IMR-90 (cell line): ENCODE measurements around the gene UBE2O. TPM values are rescaled to one million over a fixed set of nuclear protein-coding genes. Genes with fewer than 3 reads are reported as not detected.

Experiments used
- ATAC-seq: fragments of 200-7000 bp; cut with Tn5 transposase; 2 replicates; pipeline ENCODE4 v1.9.1; 2020; ENCODE audit warnings: low read depth, mild to moderate bottlenecking, moderate library complexity
- BruUV-seq: library from RNA; stranded (reverse); fragments of 400-500 nt; replicated peaks from 2 replicates; lab custom pipeline; 2021; lab: Mats Ljungman, UMichigan
- CTCF ChIA-PET: fragments of 300-600 bp; formaldehyde crosslinking; extraction: SDS; loops from one replicate; lab custom pipeline; 2021; ENCODE audit warnings: antibody characterized with exemption; lab: Yijun Ruan, JAX
- POLR2A ChIA-PET: fragments of 300-600 bp; sonication (Branson Sonifier 250); formaldehyde crosslinking; loops from one replicate; lab custom pipeline; 2022; ENCODE audit warnings: antibody characterized with exemption; ENCODE audit not compliant: unreplicated experiment; lab: Charles Lee
- DNase-seq: peaks from one replicate; pipeline ENCODE4 v3.0.0; 2013
- H2AFZ ChIP-seq: replicated peaks from 2 replicates; pipeline ENCODE3; 2013; ENCODE audit warnings: low read length, mild to moderate bottlenecking; ENCODE audit not compliant: poor library complexity
- H2AK5ac ChIP-seq: 2 replicates; pipeline ENCODE4 v1.6.1; 2013; ENCODE audit warnings: low read depth, low read length, inconsistent platforms
- H2AK9ac ChIP-seq: replicated peaks from 2 replicates; pipeline ENCODE3; 2013; ENCODE audit warnings: mild to moderate bottlenecking, low read depth, low read length, moderate library complexity; ENCODE audit not compliant: poor library complexity
- H2BK120ac ChIP-seq: 2 replicates; pipeline ENCODE4 v1.6.1; 2013; ENCODE audit warnings: low read depth, low read length, inconsistent platforms
- H2BK15ac ChIP-seq: 3 replicates; pipeline ENCODE4 v1.6.1; 2013; ENCODE audit warnings: low read depth, low read length, inconsistent platforms
- H2BK20ac ChIP-seq: 2 replicates; pipeline ENCODE4 v1.6.1; 2013; ENCODE audit warnings: low read depth, mild to moderate bottlenecking, inconsistent platforms, low read length, moderate library complexity
- H2BK5ac ChIP-seq: 2 replicates; pipeline ENCODE4 v1.6.1; 2013; ENCODE audit warnings: mild to moderate bottlenecking, low read depth, low read length, inconsistent platforms; ENCODE audit not compliant: poor library complexity, severe bottlenecking
- H3K14ac ChIP-seq: replicated peaks from 2 replicates; pipeline ENCODE4 v1.6.1; 2013; ENCODE audit warnings: low read depth, low read length, inconsistent platforms
- H3K18ac ChIP-seq: 2 replicates; pipeline ENCODE4 v1.6.1; 2013; ENCODE audit warnings: low read depth, low read length, control low read depth
- H3K23ac ChIP-seq: 2 replicates; pipeline ENCODE4 v1.6.1; 2013; ENCODE audit warnings: low read depth, low read length, inconsistent platforms
- H3K27ac ChIP-seq: 2 replicates; pipeline ENCODE4 v1.5.1; 2013; ENCODE audit warnings: mild to moderate bottlenecking, control low read depth, low read length; ENCODE audit not compliant: insufficient read depth
- H3K27me3 ChIP-seq: 2 replicates; pipeline ENCODE4 v1.6.1; 2013; ENCODE audit warnings: low read length; ENCODE audit not compliant: control insufficient read depth, insufficient read depth
- H3K36me3 ChIP-seq: 2 replicates; pipeline ENCODE4 v1.6.1; 2013; ENCODE audit warnings: low read length, mixed read lengths; ENCODE audit not compliant: control insufficient read depth, insufficient read depth
- H3K4ac ChIP-seq: 2 replicates; pipeline ENCODE4 v1.6.1; 2013; ENCODE audit warnings: low read depth, low read length, inconsistent platforms
- H3K4me1 ChIP-seq: 2 replicates; pipeline ENCODE4 v1.6.1; 2013; ENCODE audit warnings: low read length, mixed read lengths; ENCODE audit not compliant: control insufficient read depth, insufficient read depth
- H3K4me2 ChIP-seq: 2 replicates; pipeline ENCODE4 v1.6.1; 2013; ENCODE audit warnings: low read depth, mild to moderate bottlenecking, control low read depth, low read length, moderate library complexity
- H3K4me3 ChIP-seq: 2 replicates; pipeline ENCODE4 v1.5.1; 2013; ENCODE audit warnings: low read depth, mild to moderate bottlenecking, control low read depth, low read length, moderate library complexity; ENCODE audit not compliant: insufficient read depth
- H3K56ac ChIP-seq: 2 replicates; pipeline ENCODE4 v1.6.1; 2013; ENCODE audit warnings: low read length, inconsistent platforms; ENCODE audit not compliant: insufficient read depth; ENCODE audit errors: extremely low read depth
- H3K79me1 ChIP-seq, 2 experiments: 2 replicates each; pipeline ENCODE4 v1.6.1; 2013; ENCODE audit warnings: low read length in 2 of 2, inconsistent platforms in 1 of 2, low read depth in 1 of 2
- H3K9ac ChIP-seq: 2 replicates; pipeline ENCODE4 v1.6.1; 2013; ENCODE audit warnings: low read depth, low read length, control low read depth
- H3K9me1 ChIP-seq: 2 replicates; pipeline ENCODE4 v1.6.1; 2013; ENCODE audit warnings: low read length, inconsistent platforms; ENCODE audit not compliant: insufficient read depth
- H3K9me3 ChIP-seq: 2 replicates; pipeline ENCODE4 v1.6.1; 2013; ENCODE audit warnings: low read length; ENCODE audit not compliant: control insufficient read depth, insufficient read depth
- H4K20me1 ChIP-seq: 2 replicates; pipeline ENCODE4 v1.6.1; 2013; ENCODE audit warnings: low read length, inconsistent platforms; ENCODE audit not compliant: insufficient read depth
- H4K5ac ChIP-seq: 2 replicates; pipeline ENCODE4 v1.6.1; 2013; ENCODE audit warnings: mild to moderate bottlenecking, low read depth, low read length, control low read depth
- H4K8ac ChIP-seq, 2 experiments: 2 replicates each; pipeline ENCODE4 v1.6.1; 2013; ENCODE audit warnings: low read depth in 2 of 2, low read length in 2 of 2, control low read depth in 1 of 2, inconsistent platforms in 1 of 2
- H4K91ac ChIP-seq: 2 replicates; pipeline ENCODE4 v1.6.1; 2013; ENCODE audit warnings: low read depth, low read length, inconsistent platforms; ENCODE audit not compliant: insufficient read depth
- CEBPB ChIP-seq: IDR thresholded peaks from 2 replicates; pipeline ENCODE4 v1.6.1; 2012; ENCODE audit warnings: low read depth, low read length, improper control_type of control experiment
- CHD1 ChIP-seq: IDR thresholded peaks from 2 replicates; pipeline ENCODE4 v1.6.1; 2012; ENCODE audit warnings: low read depth, low read length, improper control_type of control experiment
- FOS ChIP-seq: fragments of 150-350 bp; IDR thresholded peaks from 2 replicates; pipeline ENCODE4 v1.6.1; 2016; ENCODE audit warnings: low read depth, low read length
- MAFK ChIP-seq: IDR thresholded peaks from 2 replicates; pipeline ENCODE4 v1.6.1; 2012; ENCODE audit warnings: low read depth, low read length, improper control_type of control experiment
- MAZ ChIP-seq: IDR thresholded peaks from 2 replicates; pipeline ENCODE4 v1.6.1; 2012; ENCODE audit warnings: low read depth, mild to moderate bottlenecking, low read length, improper control_type of control experiment, moderate library complexity, borderline replicate concordance
- MXI1 ChIP-seq: IDR thresholded peaks from 2 replicates; pipeline ENCODE4 v1.6.1; 2012; ENCODE audit warnings: low read depth, mild to moderate bottlenecking, low read length, moderate library complexity, borderline replicate concordance
- NFE2L2 ChIP-seq: fragments of 150-350 bp; IDR thresholded peaks from 2 replicates; pipeline ENCODE4 v1.6.1; 2016; ENCODE audit warnings: low read depth, mild to moderate bottlenecking, low read length
- RAD21 ChIP-seq: IDR thresholded peaks from 2 replicates; pipeline ENCODE4 v1.6.1; 2012; ENCODE audit warnings: low read length, improper control_type of control experiment
- RCOR1 ChIP-seq: IDR thresholded peaks from 2 replicates; pipeline ENCODE4 v1.6.1; 2012; ENCODE audit warnings: mild to moderate bottlenecking, low read length, improper control_type of control experiment; ENCODE audit not compliant: insufficient replicate concordance
- RFX5 ChIP-seq: IDR thresholded peaks from 2 replicates; pipeline ENCODE4 v1.8.0; 2012; ENCODE audit warnings: low read depth, mild to moderate bottlenecking, low read length, moderate library complexity
- SMC3 ChIP-seq: fragments of 150-350 bp; IDR thresholded peaks from 2 replicates; pipeline ENCODE4 v1.6.1; 2016; ENCODE audit warnings: low read depth, mild to moderate bottlenecking, antibody characterized with exemption, low read length, moderate library complexity
- WGBS, 2 experiments: methylation state at CpG; one replicate each; pipeline versions ENCODE4 v1.1.5 to v1.1.7; 2013; ENCODE audit warnings: missing lambda C conversion rate in 2 of 2; ENCODE audit not compliant: insufficient read length in 1 of 2; ENCODE audit errors: extremely low coverage in 2 of 2; 5-methylcytosine and 5-hydroxymethylcytosine counted together
- dilution Hi-C: fragments of 300-500 bp; cut with HindIII; formaldehyde crosslinking; loops from one replicate; pipeline ENCODE4 v1.14.3; 2018; ENCODE audit warnings: low sequenced_read_pairs; ENCODE audit not compliant: unreplicated experiment
- in situ Hi-C: fragments of 300-500 bp; cut with MboI; formaldehyde crosslinking; loops from 3 replicates; pipeline ENCODE4 v1.14.3; 2019; ENCODE audit warnings: low sequenced_read_pairs, inconsistent platforms, mixed read lengths
- intact Hi-C: fragments of 100-400 bp; cut with micrococcal nuclease; formaldehyde crosslinking; loops from 2 replicates; pipeline ENCODE4 v1.10.0; 2022
- polyA plus RNA-seq, 3 experiments: library from polyadenylated mRNA; depleted of rRNA; stranded (reverse); fragments of >200 nt; gene quantifications; 2 replicates each; pipeline ENCODE4 v1.2.3, GENCODE V29; 2012; ENCODE audit warnings: low replicate concordance in 1 of 3
- total RNA-seq: library from RNA; depleted of rRNA; stranded (reverse); fragments of >200 nt; gene quantifications from 2 replicates; pipeline ENCODE4 v1.2.3, GENCODE V29; 2012
- TF ChIP-seq, protein P1 (sequence below): fragments of 150-350 bp; IDR thresholded peaks from 2 replicates; pipeline ENCODE4 v1.6.1; 2016; ENCODE audit warnings: low read depth, mild to moderate bottlenecking, low read length, moderate library complexity, borderline replicate concordance

UBE2O gene
- total and polyA plus RNA-seq, 2 of the 4 experiments (the other 2 are of a cell fraction) = 17.6 TPM

DNA sequence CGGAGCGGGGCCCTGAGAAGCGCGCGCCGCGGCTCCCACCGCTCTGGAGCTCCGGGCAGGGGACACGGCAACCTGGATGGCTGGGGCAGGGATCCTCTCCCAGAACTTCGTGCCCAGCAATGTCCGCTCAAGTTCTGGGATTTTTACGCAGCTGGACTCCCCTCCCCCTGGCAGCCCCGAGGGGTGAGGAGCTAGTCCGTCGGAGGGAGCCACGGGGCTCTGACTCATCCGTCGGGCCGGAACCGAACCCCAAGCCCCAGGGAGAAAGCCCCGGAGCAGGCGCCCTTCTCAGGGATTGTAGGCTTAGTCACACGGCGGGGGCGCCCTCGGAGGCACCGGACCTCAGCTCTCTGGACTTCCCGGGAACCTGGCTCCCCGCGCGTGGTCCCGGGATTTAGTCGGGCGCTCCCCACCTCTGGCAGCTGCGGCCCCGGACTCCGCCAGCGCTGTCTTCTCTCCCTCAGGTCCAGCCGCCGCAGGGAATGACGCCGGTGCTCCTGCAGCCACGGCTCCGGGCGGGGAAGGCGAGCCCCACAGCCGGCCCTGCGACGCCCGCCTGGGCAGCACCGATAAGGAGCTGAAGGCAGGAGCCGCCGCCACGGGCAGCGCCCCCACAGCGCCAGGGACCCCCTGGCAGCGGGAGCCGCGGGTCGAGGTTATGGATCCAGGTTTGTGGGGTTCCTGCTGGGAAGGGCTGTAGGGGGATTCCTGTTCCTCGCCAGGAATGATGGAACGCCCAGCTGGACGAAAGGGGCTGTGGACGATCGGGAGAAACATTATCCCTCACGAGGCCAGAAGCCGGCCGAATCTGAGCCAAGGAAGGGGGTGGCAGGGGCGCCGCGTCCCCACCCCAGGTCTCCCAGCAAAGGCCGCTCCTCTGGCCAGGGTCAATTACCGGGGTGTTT is 67.7 kb downstream of the UBE2O start (continued):
- no peak for TF ChIP-seq CEBPB
- TF ChIP-seq RAD21 = no peak

DNA sequence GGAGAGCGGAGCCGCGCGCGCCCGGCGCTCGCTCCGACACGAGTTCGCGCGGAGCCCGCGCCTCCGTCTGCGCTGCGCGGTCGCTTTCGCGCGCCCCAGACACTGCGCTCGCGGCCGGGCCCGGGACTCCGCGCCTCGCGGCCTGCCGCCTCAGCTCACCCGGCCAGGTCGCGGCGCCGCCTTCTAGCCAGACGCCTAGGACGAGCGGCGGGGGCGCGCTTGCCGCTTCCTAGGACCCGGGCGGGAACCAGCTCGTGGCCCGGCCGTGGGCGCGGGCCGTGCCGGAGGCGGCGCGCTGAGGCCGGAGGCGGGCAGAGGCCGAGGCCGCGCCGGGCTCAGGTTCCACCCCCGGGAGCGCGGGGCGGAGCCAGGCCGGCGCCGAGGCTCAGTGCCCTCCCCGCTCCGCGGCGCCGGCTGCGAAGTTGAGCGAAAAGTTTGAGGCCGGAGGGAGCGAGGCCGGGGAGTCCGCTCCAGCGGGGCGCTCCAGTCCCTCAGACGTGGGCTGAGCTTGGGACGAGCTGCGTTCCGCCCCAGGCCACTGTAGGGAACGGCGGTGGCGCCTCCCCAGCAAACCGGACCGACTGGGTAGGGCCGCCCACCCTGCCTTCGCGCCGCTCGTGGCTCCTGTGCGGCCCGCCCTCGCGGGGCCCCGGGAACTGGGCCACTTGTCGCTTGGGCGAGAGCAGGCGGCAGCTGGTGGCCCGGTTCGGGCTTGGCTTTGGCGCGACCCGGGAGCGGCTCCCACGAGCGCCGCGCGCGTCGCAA is 68.5 kb downstream of the UBE2O start, which contains the start of gene SPHK1:
Gene SPHK1 (plus strand): TSS at position 388 of the 765 bp plus-strand sequence. CDS start 1,036 bp downstream, outside the sequence.
- peak within 1 kb of the TSS; percentile 75 for H2AK5ac ChIP-seq
- H4K20me1 ChIP-seq = peaks cover 34% of the 10 kb centered on the region
- H4K91ac ChIP-seq = peak within 1 kb of the TSS; percentile 88
- H3K36me3 ChIP-seq = peaks cover 17% of the 10 kb centered on the region
- H2AFZ ChIP-seq = peak within 1 kb of the TSS; percentile 89
- peak within 1 kb of the TSS; percentile 80 for H3K4me3 ChIP-seq
- peak within 1 kb of the TSS; percentile 86 for H3K18ac ChIP-seq
- in situ Hi-C loops = no loop called here
- H2BK20ac ChIP-seq = peak within 1 kb of the TSS; percentile 38; the same call in 1 of the 2 replicates
- ATAC-seq = peak; percentile 79
- H3K4me1 ChIP-seq = peaks cover 13% of the 10 kb centered on the region
- no peaks in the 10 kb centered on the region for H3K9me3 ChIP-seq
- H4K8ac ChIP-seq = peak within 1 kb of the TSS; percentile 83 to 85
- peak within 1 kb of the TSS; percentile 98 for H3K4me2 ChIP-seq
- ChIA-PET POLR2A (no interaction called here), CTCF (interaction anchor here (0.6 to 2.2 kb wide), 6 partner anchors 8 to 98 kb away, joined by 3 to 12 read pairs (median 4); no protein-coding TSS in a partner anchor)
- dilution Hi-C loops = no loop called here
- H3K9ac ChIP-seq = peak within 1 kb of the TSS; percentile 92
- intact Hi-C loops = loop anchor here (2.0 kb wide), 1 partner anchor 14 kb away; no protein-coding TSS in a partner anchor
- peaks cover 17 to 71% of the 10 kb centered on the region in 2 experiments for H3K79me1 ChIP-seq
- peak within 1 kb of the TSS; percentile 93 for H3K14ac ChIP-seq
- 1% methylated on average over 62 of the region's 118 CpGs; no CpG with 5 or more reads in 1 of the 2 experiments for WGBS, 2 experiments
- peak; percentile 81 for DNase-seq
- peak within 1 kb of the TSS; percentile 98 for H3K23ac ChIP-seq
- peaks cover 2% of the 10 kb centered on the region for H3K9me1 ChIP-seq
- no TSS peak for BruUV-seq
- peak within 1 kb of the TSS; percentile 50 for H3K56ac ChIP-seq
- H4K5ac ChIP-seq = peak within 1 kb of the TSS; percentile 59; the same call in 1 of the 2 replicates
- peak within 1 kb of the TSS; percentile 84; the same call in 1 of the 2 replicates for H2BK120ac ChIP-seq
- peak within 1 kb of the TSS; percentile 87 for H2BK5ac ChIP-seq
- no peaks in the 10 kb centered on the region for H3K27me3 ChIP-seq
- H2AK9ac ChIP-seq = peak within 1 kb of the TSS; percentile 96
- peak within 1 kb of the TSS; percentile 93 for H3K4ac ChIP-seq
- peak within 1 kb of the TSS; percentile 38; the same call in 1 of the 3 replicates for H2BK15ac ChIP-seq
- peak within 1 kb of the TSS; percentile 95 for H3K27ac ChIP-seq
- TF ChIP-seq RFX5 (no peak), MXI1 (no peak), NFE2L2 (0 out of 2 replicates have a peak, but pooled peaks have one; percentile 8), MAFK (no peak), CHD1 (0 out of 2 replicates have a peak, but pooled peaks have one; percentile 36), MAZ (peak; percentile 69), FOS (no peak), RCOR1 (no peak), SMC3 (no peak), CEBPB (no peak), RAD21 (no peak; the same call in 1 of the 2 replicates)
- TF ChIP-seq, protein P1, sequence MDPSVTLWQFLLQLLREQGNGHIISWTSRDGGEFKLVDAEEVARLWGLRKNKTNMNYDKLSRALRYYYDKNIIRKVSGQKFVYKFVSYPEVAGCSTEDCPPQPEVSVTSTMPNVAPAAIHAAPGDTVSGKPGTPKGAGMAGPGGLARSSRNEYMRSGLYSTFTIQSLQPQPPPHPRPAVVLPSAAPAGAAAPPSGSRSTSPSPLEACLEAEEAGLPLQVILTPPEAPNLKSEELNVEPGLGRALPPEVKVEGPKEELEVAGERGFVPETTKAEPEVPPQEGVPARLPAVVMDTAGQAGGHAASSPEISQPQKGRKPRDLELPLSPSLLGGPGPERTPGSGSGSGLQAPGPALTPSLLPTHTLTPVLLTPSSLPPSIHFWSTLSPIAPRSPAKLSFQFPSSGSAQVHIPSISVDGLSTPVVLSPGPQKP = no peak
